GM19397 (cell line): ENCODE measurements around the gene UBE2K.
"Not testable (repeated sequence)": the region's sequence is repeated elsewhere in the genome, so short reads cannot be mapped to it uniquely, and the experiment has no call there.

Experiments used
- ATAC-seq: cut with Tn5 transposase; IDR thresholded peaks from one replicate; pipeline ENCODE4 v1.9.1; 2021; ENCODE audit warnings: mild to moderate bottlenecking, moderate library complexity; ENCODE audit not compliant: unreplicated experiment

The UBE2K gene

GRCh38 chr4:39792529-39792928 is 94.6 kb downstream of the UBE2K start:
- ATAC-seq, result no peak

- ATAC-seq, result not testable (repeated sequence)
Measured at GRCh38 chr4:39792976-39793375, 95.0 kb downstream of the UBE2K start.

GRCh38 chr4:39802005-39802404 is 104.1 kb downstream of the UBE2K start:
- no peak for ATAC-seq

- no peak for ATAC-seq
Measured at GRCh38 chr4:39808231-39808749, 110.4 kb downstream of the UBE2K start.

GRCh38 chr4:39812500-39812899 is 114.6 kb downstream of the UBE2K start:
- ATAC-seq, result no peak

GRCh38 chr4:39813033-39813432 is 115.1 kb downstream of the UBE2K start:
- ATAC-seq, result not testable (repeated sequence)

GRCh38 chr4:39813761-39814160 is 115.8 kb downstream of the UBE2K start:
- not testable (repeated sequence) for ATAC-seq

GRCh38 chr4:39814403-39815185 is 116.7 kb downstream of the UBE2K start:
- no peak for ATAC-seq

- no peak for ATAC-seq
Measured at GRCh38 chr4:39818646-39819045, 120.7 kb downstream of the UBE2K start.

GRCh38 chr4:39820186-39820585 is 122.2 kb downstream of the UBE2K start:
- ATAC-seq, result no peak

- ATAC-seq, result no peak
Measured at GRCh38 chr4:39821951-39822350, 124.0 kb downstream of the UBE2K start.

- no peak for ATAC-seq
Measured at GRCh38 chr4:39822662-39823061, 124.7 kb downstream of the UBE2K start.

- ATAC-seq, result no peak
Measured at GRCh38 chr4:39823191-39823590, 125.3 kb downstream of the UBE2K start.

- ATAC-seq, result no peak
Measured at GRCh38 chr4:39825090-39825489, 127.2 kb downstream of the UBE2K start.

GRCh38 chr4:39825741-39826231 is 127.8 kb downstream of the UBE2K start:
- ATAC-seq, result no peak
